HG02642 (cell line): ENCODE results near the gene UBXN10.
"Not testable (repeated sequence)": the region's sequence is repeated elsewhere in the genome, so short reads cannot be mapped to it uniquely, and the experiment has no call there.

ENCODE experiments used
- ATAC-seq: cut with Tn5 transposase; IDR thresholded peaks from one replicate; pipeline ENCODE4 v1.9.1; 2021; ENCODE audit warnings: mild to moderate bottlenecking; ENCODE audit not compliant: unreplicated experiment, poor library complexity

Gene UBXN10

GRCh38 chr1:20229171-20229570 lies 43.3 kb downstream of the UBXN10 start:
- no peak for ATAC-seq

- ATAC-seq = not testable (repeated sequence)
Measured at GRCh38 chr1:20232564-20232963, 46.7 kb downstream of the UBXN10 start.

- ATAC-seq = no peak
Measured at GRCh38 chr1:20233394-20233793, 47.5 kb downstream of the UBXN10 start.

GRCh38 chr1:20233866-20234265 lies 48.0 kb downstream of the UBXN10 start:
- ATAC-seq = no peak

GRCh38 chr1:20234788-20235535 lies 49.1 kb downstream of the UBXN10 start:
- ATAC-seq = no peak

GRCh38 chr1:20237646-20238045 lies 51.8 kb downstream of the UBXN10 start:
- no peak for ATAC-seq

GRCh38 chr1:20240012-20240411 lies 54.1 kb downstream of the UBXN10 start:
- no peak for ATAC-seq

- ATAC-seq = no peak
Measured at GRCh38 chr1:20242890-20243479, 57.1 kb downstream of the UBXN10 start.
